Neural progenitor cell (in vitro differentiated cells): ENCODE data around the gene GSTM5. TPM values are rescaled to one million over a fixed set of nuclear protein-coding genes. Genes with fewer than 3 reads are reported as not detected.
A peak's percentile ranks its signal among the peaks of the same experiment; 100 is the strongest.

Experiments
- DNase-seq: peaks from one replicate; pipeline ENCODE4 v3.0.0-alpha.2; 2016; ENCODE audit warnings: low spot score
- H2AFZ ChIP-seq: fragments of 200-600 bp; sonication (generic); replicated peaks from 2 replicates; pipeline ENCODE4 v1.6.1; 2016; ENCODE audit warnings: antibody characterized with exemption
- H3F3A ChIP-seq: fragments of 200-600 bp; sonication (generic); 2 replicates; pipeline ENCODE4 v1.6.1; 2016; ENCODE audit warnings: antibody characterized with exemption, low read depth
- H3K27ac ChIP-seq: fragments of 200-600 bp; sonication (generic); 2 replicates; pipeline ENCODE4 v1.5.1; 2016; ENCODE audit warnings: mild to moderate bottlenecking
- H3K27me3 ChIP-seq: fragments of 200-600 bp; sonication (generic); 2 replicates; pipeline ENCODE4 v1.6.1; 2016; ENCODE audit warnings: mild to moderate bottlenecking, moderate library complexity
- H3K36me3 ChIP-seq: fragments of 200-600 bp; sonication (generic); 2 replicates; pipeline ENCODE4 v1.5.1; 2016
- H3K4me1 ChIP-seq: fragments of 200-600 bp; sonication (generic); 2 replicates; pipeline ENCODE4 v1.6.1; 2016; ENCODE audit warnings: mixed run types
- H3K4me2 ChIP-seq: fragments of 200-600 bp; sonication (generic); 2 replicates; pipeline ENCODE4 v1.6.1; 2016
- H3K4me3 ChIP-seq: fragments of 200-600 bp; sonication (generic); 2 replicates; pipeline ENCODE4 v1.5.1; 2016
- H3K79me2 ChIP-seq: fragments of 200-600 bp; sonication (generic); 2 replicates; pipeline ENCODE4 v1.6.1; 2016; ENCODE audit warnings: low read depth
- H3K9ac ChIP-seq: fragments of 200-600 bp; sonication (generic); 2 replicates; pipeline ENCODE4 v1.6.1; 2016
- H3K9me3 ChIP-seq: fragments of 200-600 bp; sonication (generic); 2 replicates; pipeline ENCODE4 v1.5.1; 2016; ENCODE audit warnings: low read depth
- H4K20me1 ChIP-seq: fragments of 200-600 bp; sonication (generic); 2 replicates; pipeline ENCODE4 v1.6.1; 2016; ENCODE audit warnings: low read depth
- H3K27ac Mint-ChIP-seq: 3 replicates; pipeline ENCODE4 v1.8.0; 2021; ENCODE audit warnings: mixed read lengths
- H3K27me3 Mint-ChIP-seq: 2 replicates; pipeline ENCODE4 v1.8.0; 2022; ENCODE audit warnings: low read depth, mild to moderate bottlenecking, inconsistent platforms, moderate library complexity, mixed read lengths; ENCODE audit not compliant: insufficient read depth
- H3K36me3 Mint-ChIP-seq: 3 replicates; pipeline ENCODE4 v1.8.0; 2021; ENCODE audit warnings: mixed read lengths
- H3K4me1 Mint-ChIP-seq: 3 replicates; pipeline ENCODE4 v1.8.0; 2021; ENCODE audit warnings: mixed read lengths
- H3K4me3 Mint-ChIP-seq: 3 replicates; pipeline ENCODE4 v1.8.0; 2021; ENCODE audit warnings: mild to moderate bottlenecking, moderate library complexity, mixed read lengths
- H3K9me3 Mint-ChIP-seq: 3 replicates; pipeline ENCODE4 v1.8.0; 2020; ENCODE audit warnings: mixed read lengths
- CTCF ChIP-seq: fragments of 200-600 bp; sonication (generic); IDR thresholded peaks from 2 replicates; pipeline ENCODE4 v1.5.1; 2017; ENCODE audit warnings: antibody characterized with exemption, mild to moderate bottlenecking
- EZH2 ChIP-seq: fragments of 200-600 bp; sonication (generic); IDR thresholded peaks from 2 replicates; pipeline ENCODE4 v1.6.1; 2017; ENCODE audit warnings: antibody characterized with exemption, mild to moderate bottlenecking, moderate library complexity
- EZH2phosphoT487 ChIP-seq: fragments of 200-600 bp; sonication (generic); IDR thresholded peaks from 2 replicates; pipeline ENCODE4 v1.6.1; 2017; ENCODE audit warnings: antibody characterized with exemption
- total RNA-seq: library from RNA; depleted of rRNA; stranded (reverse); fragments of >200 nt; gene quantifications from 2 replicates; pipeline ENCODE4 v1.2.3, GENCODE V29; 2015; ENCODE audit warnings: low replicate concordance

The GSTM5 gene
- total RNA-seq, 1 donor from 2014 or later = not detected

DNA sequence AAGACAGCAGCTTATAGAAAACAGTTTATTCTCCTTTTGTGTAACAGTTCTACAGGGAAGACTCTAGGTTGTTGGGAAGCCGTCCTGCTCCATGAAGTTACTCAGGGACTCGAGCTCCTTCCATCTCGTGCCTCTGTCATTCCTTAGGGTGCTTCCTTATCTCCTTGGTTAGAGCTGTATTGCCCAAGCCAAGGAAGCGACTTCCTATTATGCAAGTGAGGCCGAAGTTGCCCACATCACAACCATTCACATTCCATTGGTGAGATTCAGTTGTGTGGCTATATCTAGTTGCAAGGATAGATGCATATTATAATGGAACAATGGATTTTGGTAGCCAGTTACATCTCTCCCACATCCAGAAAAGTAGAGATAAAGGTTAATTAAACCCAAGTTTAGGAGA lies 9.0 kb downstream of the GSTM5 start:
- Mint-ChIP-seq H3K27me3 (peaks cover 6% of the 10 kb centered on the region), H3K36me3 (no peaks in the 10 kb centered on the region), H3K4me3 (no peak overlapping the region), H3K9me3 (no peaks in the 10 kb centered on the region), H3K4me1 (peaks cover 5% of the 10 kb centered on the region), H3K27ac (no peak overlapping the region)
- Histone ChIP-seq H3K9me3 (no peaks in the 10 kb centered on the region), H2AFZ (peak overlapping the region; percentile 3), H3K4me3 (no peak overlapping the region), H3K9ac (no peak overlapping the region), H3K4me1 (no peaks in the 10 kb centered on the region), H3F3A (no peaks in the 10 kb centered on the region), H3K27ac (no peak overlapping the region), H3K27me3 (no peaks in the 10 kb centered on the region), H4K20me1 (no peaks in the 10 kb centered on the region), H3K79me2 (no peaks in the 10 kb centered on the region), H3K4me2 (no peak overlapping the region), H3K36me3 (no peaks in the 10 kb centered on the region)
- TF ChIP-seq EZH2phosphoT487 (no peak), CTCF (no peak), EZH2 (no peak)
- DNase-seq = no peak

GRCh38 chr1:109721971-109722370 lies 9.9 kb downstream of the GSTM5 start:
- H3K36me3 Mint-ChIP-seq = no peaks in the 10 kb centered on the region
- H3K27me3 Mint-ChIP-seq = peaks cover 4% of the 10 kb centered on the region
- H4K20me1 ChIP-seq = no peaks in the 10 kb centered on the region
- no peak overlapping the region for H2AFZ ChIP-seq
- H3K79me2 ChIP-seq = no peaks in the 10 kb centered on the region
- H3K4me3 Mint-ChIP-seq = no peak overlapping the region
- no peak overlapping the region for H3K27ac ChIP-seq
- H3K27me3 ChIP-seq = no peaks in the 10 kb centered on the region
- no peaks in the 10 kb centered on the region for H3F3A ChIP-seq
- no peaks in the 10 kb centered on the region for H3K9me3 Mint-ChIP-seq
- H3K9me3 ChIP-seq = no peaks in the 10 kb centered on the region
- no peaks in the 10 kb centered on the region for H3K36me3 ChIP-seq
- H3K9ac ChIP-seq = no peak overlapping the region
- no peak overlapping the region for H3K4me2 ChIP-seq
- H3K4me1 Mint-ChIP-seq = peaks cover 13% of the 10 kb centered on the region
- no peak for DNase-seq
- no peaks in the 10 kb centered on the region for H3K4me1 ChIP-seq
- H3K27ac Mint-ChIP-seq = no peak overlapping the region
- H3K4me3 ChIP-seq = no peak overlapping the region
- TF ChIP-seq EZH2 = no peak
- no peak for TF ChIP-seq EZH2phosphoT487
- TF ChIP-seq CTCF = no peak

DNA sequence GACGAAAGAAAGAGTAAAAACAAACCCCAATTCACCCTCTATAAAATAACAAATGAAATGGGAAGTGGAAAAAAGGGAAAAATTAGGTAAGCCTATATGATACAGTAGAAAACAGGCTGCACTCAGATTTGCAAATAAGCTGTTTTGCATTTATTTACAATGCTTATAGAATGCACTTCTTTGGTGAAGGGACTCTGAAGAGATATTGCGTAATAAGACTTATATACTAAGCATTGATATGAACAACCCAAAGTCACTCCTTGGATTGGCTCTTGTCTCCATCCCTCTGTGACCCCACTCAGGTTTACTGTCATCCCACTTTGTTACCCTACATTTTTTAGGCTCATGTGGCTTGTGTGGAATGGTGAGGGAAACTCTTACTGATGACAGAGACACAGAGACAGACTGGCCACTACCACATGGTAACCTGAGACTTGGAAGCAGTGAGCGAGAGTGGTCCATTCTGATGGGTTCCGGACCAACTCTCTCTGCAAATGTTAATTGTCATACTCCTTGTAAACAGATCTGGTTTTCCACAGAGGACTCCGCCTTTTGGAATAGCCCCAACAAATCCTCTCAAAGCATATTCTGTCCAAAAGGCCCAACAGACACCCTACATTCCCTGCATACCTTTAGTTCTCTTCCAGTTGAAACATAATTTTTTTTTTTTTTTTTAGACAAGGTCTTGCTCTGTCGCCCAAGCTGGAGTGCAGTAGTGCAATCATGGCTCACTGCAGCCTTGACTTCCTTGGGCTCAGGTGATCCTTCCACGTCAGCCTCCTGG lies 11.0 kb downstream of the GSTM5 start:
- no peaks in the 10 kb centered on the region for H3K79me2 ChIP-seq
- DNase-seq = no peak
- peaks cover 7% of the 10 kb centered on the region for H3K27me3 Mint-ChIP-seq
- no peak overlapping the region for H3K9ac ChIP-seq
- H3K36me3 Mint-ChIP-seq = no peaks in the 10 kb centered on the region
- H3K27ac Mint-ChIP-seq = no peak overlapping the region
- no peak overlapping the region for H3K4me3 Mint-ChIP-seq
- no peak for TF ChIP-seq EZH2phosphoT487
- TF ChIP-seq EZH2 = no peak
- no peak for TF ChIP-seq CTCF
- H3K4me1 ChIP-seq = no peaks in the 10 kb centered on the region
- H3F3A ChIP-seq = no peaks in the 10 kb centered on the region
- H4K20me1 ChIP-seq = no peaks in the 10 kb centered on the region
- H3K4me3 ChIP-seq = no peak overlapping the region
- H3K9me3 ChIP-seq = no peaks in the 10 kb centered on the region
- peaks cover 17% of the 10 kb centered on the region for H3K4me1 Mint-ChIP-seq
- H3K4me2 ChIP-seq = no peak overlapping the region
- no peaks in the 10 kb centered on the region for H3K36me3 ChIP-seq
- no peaks in the 10 kb centered on the region for H3K9me3 Mint-ChIP-seq
- no peak overlapping the region for H2AFZ ChIP-seq
- no peak overlapping the region for H3K27ac ChIP-seq
- H3K27me3 ChIP-seq = no peaks in the 10 kb centered on the region
